Peyer's patch (tissue), 4 donors: Measurements from ENCODE around the gene HBM. TPM values are rescaled to one million over a fixed set of nuclear protein-coding genes. Genes with fewer than 3 reads are reported as not detected.

Experiments
- DNase-seq, 3 donors: peaks; one replicate each; pipeline ENCODE4 v3.0.0-alpha.2; 2017 to 2019
- H3K27ac ChIP-seq, 4 donors: fragments of 200-600 bp; sonication (generic); one replicate each; pipeline ENCODE4 v1.5.1; 2016 to 2019
- H3K27me3 ChIP-seq, 2 donors: fragments of 200-600 bp; sonication (generic); one replicate each; pipeline ENCODE4 v1.5.1; 2019
- H3K36me3 ChIP-seq, 3 donors: fragments of 200-600 bp; sonication (generic); one replicate each; pipeline ENCODE4 v1.5.1; 2016 to 2019
- H3K4me1 ChIP-seq, 4 donors: fragments of 200-600 bp; sonication (generic); one replicate each; pipeline ENCODE4 v1.5.1; 2016 to 2019
- H3K4me3 ChIP-seq, 4 donors: fragments of 200-600 bp; sonication (generic); 1 replicate in 3 of 4; 2 replicates in 1 of 4; pipeline ENCODE4 v1.5.1; 2016 to 2019; ENCODE audit warnings: mild to moderate bottlenecking in 1 of 4
- H3K9me3 ChIP-seq, 4 donors: fragments of 200-600 bp; sonication (generic); one replicate each; pipeline ENCODE4 v1.5.1; 2016 to 2019; ENCODE audit warnings: mild to moderate bottlenecking in 1 of 4
- POLR2A ChIP-seq, 2 donors: fragments of 450-650 bp; IDR thresholded peaks; one replicate each; pipeline ENCODE4 v1.5.1; 2017; ENCODE audit warnings: antibody characterized with exemption in 2 of 2, mild to moderate bottlenecking in 2 of 2, moderate library complexity in 2 of 2
- total RNA-seq, 4 donors: library from RNA; depleted of rRNA; stranded (reverse); fragments of >200 nt; gene quantifications; one replicate each; pipeline ENCODE4 v1.1.0, GENCODE V29; 2016
- TF ChIP-seq, protein P1 (sequence below), 6 experiments: fragments of 450-650 bp in 4 of 6; fragments of 200-600 bp in 2 of 6; sonication (generic) in 1 of 6; IDR thresholded peaks; one replicate each; pipeline ENCODE4 v1.5.1; 2017 to 2019; ENCODE audit warnings: antibody characterized with exemption in 6 of 6, mild to moderate bottlenecking in 3 of 6, moderate library complexity in 1 of 6

The HBM gene
- total RNA-seq, 4 donors from 2014 or later, result not detected

- DNase-seq, result peak; percentile 70 to 89 (median 88)
- H3K4me3 ChIP-seq, result peak overlapping the region; percentile 20 to 39 (median 38)
- peak overlapping the region in 1 of 4 donors; percentile 17 for H3K27ac ChIP-seq
- TF ChIP-seq POLR2A (IDR thresholded peaks at IDR 0.05), result no peak
- TF ChIP-seq, protein P1, sequence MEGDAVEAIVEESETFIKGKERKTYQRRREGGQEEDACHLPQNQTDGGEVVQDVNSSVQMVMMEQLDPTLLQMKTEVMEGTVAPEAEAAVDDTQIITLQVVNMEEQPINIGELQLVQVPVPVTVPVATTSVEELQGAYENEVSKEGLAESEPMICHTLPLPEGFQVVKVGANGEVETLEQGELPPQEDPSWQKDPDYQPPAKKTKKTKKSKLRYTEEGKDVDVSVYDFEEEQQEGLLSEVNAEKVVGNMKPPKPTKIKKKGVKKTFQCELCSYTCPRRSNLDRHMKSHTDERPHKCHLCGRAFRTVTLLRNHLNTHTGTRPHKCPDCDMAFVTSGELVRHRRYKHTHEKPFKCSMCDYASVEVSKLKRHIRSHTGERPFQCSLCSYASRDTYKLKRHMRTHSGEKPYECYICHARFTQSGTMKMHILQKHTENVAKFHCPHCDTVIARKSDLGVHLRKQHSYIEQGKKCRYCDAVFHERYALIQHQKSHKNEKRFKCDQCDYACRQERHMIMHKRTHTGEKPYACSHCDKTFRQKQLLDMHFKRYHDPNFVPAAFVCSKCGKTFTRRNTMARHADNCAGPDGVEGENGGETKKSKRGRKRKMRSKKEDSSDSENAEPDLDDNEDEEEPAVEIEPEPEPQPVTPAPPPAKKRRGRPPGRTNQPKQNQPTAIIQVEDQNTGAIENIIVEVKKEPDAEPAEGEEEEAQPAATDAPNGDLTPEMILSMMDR (IDR thresholded peaks at IDR 0.05), result no peak
- H3K9me3 ChIP-seq, result no peaks in the 10 kb centered on the region
- H3K27me3 ChIP-seq, result peaks cover 0 to 38% of the 10 kb centered on the region in 2 donors
- peaks cover 7 to 17% (median 13%) of the 10 kb centered on the region in 4 donors for H3K4me1 ChIP-seq
- no peaks in the 10 kb centered on the region for H3K36me3 ChIP-seq
These were observed 15.1 kb downstream of the HBM start for GRCh38 chr16:180681-181564.

- TF ChIP-seq, protein P1 (IDR thresholded peaks at IDR 0.05), result peak; percentile 92 to 97 (median 94)
- no peak for TF ChIP-seq POLR2A (IDR thresholded peaks at IDR 0.05)
These were observed 15.8 kb downstream of the HBM start for GRCh38 chr16:181565-182021.

DNA sequence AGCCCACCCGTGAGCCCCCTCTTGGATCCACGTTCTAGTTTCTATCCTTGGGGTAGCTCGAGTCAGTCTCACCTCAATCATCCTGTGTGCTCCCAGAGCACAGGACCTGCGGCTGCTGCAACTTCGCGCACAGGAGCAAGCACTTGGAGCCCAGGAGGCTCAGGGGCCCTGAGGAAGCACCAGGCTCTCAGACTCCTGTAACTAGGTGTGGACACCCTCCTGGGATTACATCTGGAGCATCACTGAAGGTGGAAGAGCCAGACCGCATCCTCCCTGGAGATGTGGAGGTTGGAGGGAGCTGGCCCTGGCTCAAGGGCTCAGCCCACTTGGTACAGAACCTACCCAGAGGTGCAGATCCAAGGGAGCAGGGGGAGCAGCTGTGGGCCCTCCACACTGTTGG lies 17.2 kb downstream of the HBM start:
- Histone ChIP-seq H3K27ac (no peak overlapping the region), H3K4me3 (no peak overlapping the region), H3K9me3 (no peaks in the 10 kb centered on the region), H3K4me1 (peaks cover 7 to 17% (median 12%) of the 10 kb centered on the region in 4 donors), H3K36me3 (peaks cover 0 to 10% (median 0%) of the 10 kb centered on the region in 3 donors), H3K27me3 (peaks cover 0 to 28% of the 10 kb centered on the region in 2 donors)
- DNase-seq, result no peak
- TF ChIP-seq, protein P1 (IDR thresholded peaks at IDR 0.05), result no peak
- no peak for TF ChIP-seq POLR2A (IDR thresholded peaks at IDR 0.05)

More at GRCh38 chr16:181565-182021, 15.8 kb downstream of the HBM start:
- peaks cover 0 to 38% of the 10 kb centered on the region in 2 donors for H3K27me3 ChIP-seq
- H3K4me3 ChIP-seq, result peak overlapping the region in 1 of 4 donors; percentile 38
- peaks cover 7 to 17% (median 12%) of the 10 kb centered on the region in 4 donors for H3K4me1 ChIP-seq
- no peaks in the 10 kb centered on the region for H3K9me3 ChIP-seq
- H3K36me3 ChIP-seq, result no peaks in the 10 kb centered on the region
- no peak overlapping the region for H3K27ac ChIP-seq
- DNase-seq, result no peak

DNA sequence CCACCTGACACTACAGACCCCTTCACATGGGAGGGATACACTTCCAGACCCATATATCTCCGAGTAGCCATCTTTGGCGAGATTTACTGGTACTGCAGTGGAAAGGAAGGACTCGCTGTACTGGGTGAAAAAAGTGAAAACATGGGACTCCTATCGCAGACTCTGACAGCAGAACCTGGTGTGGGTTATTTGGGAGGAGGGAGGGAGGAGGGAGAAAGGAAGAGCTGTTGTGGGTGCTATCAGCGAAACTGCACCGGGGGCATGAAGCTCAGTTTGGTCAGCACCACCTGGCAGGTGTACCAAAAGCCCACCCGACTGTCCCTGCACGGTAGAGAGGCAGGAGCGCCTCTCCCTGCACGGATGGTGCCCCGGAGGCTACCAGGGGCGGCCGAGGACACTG lies 19.4 kb downstream of the HBM start:
- Histone ChIP-seq H3K27me3 (peaks cover 0 to 8% of the 10 kb centered on the region in 2 donors), H3K4me3 (no peak overlapping the region), H3K27ac (no peak overlapping the region), H3K9me3 (no peaks in the 10 kb centered on the region), H3K4me1 (peaks cover 7 to 14% (median 11%) of the 10 kb centered on the region in 4 donors), H3K36me3 (peaks cover 0 to 29% (median 0%) of the 10 kb centered on the region in 3 donors)
- DNase-seq, result no peak
- TF ChIP-seq POLR2A (IDR thresholded peaks at IDR 0.05), result no peak
- TF ChIP-seq, protein P1 (IDR thresholded peaks at IDR 0.05), result no peak

DNA sequence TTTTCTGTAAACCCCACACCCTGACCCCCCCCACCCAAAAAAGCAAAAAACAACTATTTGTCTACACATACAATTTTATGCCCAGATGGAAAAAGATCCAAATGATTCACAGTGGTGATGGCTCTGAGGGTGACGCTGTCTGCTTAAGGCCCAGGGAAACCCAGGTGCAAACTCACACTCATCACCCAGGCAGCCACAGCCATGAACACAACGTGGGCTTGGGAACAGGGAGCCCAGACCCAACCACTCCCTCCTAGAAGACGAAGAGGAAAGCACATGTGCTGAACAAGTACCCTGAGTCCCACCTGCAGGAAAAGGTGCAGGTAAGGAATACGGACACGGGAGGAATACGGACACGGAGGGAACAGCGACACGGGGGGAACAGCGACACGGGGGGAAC lies 19.9 kb downstream of the HBM start:
- no peak for TF ChIP-seq POLR2A (IDR thresholded peaks at IDR 0.05)
- TF ChIP-seq, protein P1 (IDR thresholded peaks at IDR 0.05), result no peak
- Histone ChIP-seq H3K27ac (no peak overlapping the region), H3K4me1 (peaks cover 4 to 9% (median 6%) of the 10 kb centered on the region in 4 donors), H3K36me3 (peaks cover 0 to 34% (median 0%) of the 10 kb centered on the region in 3 donors), H3K9me3 (no peaks in the 10 kb centered on the region), H3K4me3 (no peak overlapping the region), H3K27me3 (peaks cover 0 to 3% of the 10 kb centered on the region in 2 donors)
- DNase-seq, result no peak
